Colon (tissue), 2 donors: ENCODE results near the gene CDH2.

Experiments
- FAIRE-seq: peaks from 2 replicates; lab custom pipeline; 2012; peaks lifted over from hg19 to GRCh38; lab: Jason Lieb, UNC
- donor health status: control.
- donor health status: control.

The CDH2 gene

GRCh38 chr18:28127228-28127627 lies 49.7 kb downstream of the CDH2 start:
- FAIRE-seq = no peak

GRCh38 chr18:28126768-28127167 lies 50.2 kb downstream of the CDH2 start:
- no peak for FAIRE-seq

DNA sequence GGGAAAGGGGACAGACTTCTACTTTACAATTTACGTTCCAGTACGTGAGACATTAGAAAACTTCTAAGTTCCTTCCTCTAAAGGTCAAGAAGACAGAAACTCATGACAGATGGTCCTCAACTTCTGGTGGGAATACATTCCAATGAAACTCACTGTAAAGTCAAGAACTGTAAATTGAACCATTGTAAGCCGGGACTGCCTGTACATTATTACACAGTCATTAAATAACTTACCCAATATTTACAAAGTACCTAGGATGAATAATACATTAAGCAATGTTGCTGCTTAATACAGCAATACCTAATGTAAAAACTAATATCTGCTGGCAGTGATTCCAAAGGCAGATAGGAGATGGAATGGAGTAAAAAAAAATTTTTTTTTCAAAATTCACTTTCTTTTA lies 51.9 kb downstream of the CDH2 start:
- no peak for FAIRE-seq

DNA sequence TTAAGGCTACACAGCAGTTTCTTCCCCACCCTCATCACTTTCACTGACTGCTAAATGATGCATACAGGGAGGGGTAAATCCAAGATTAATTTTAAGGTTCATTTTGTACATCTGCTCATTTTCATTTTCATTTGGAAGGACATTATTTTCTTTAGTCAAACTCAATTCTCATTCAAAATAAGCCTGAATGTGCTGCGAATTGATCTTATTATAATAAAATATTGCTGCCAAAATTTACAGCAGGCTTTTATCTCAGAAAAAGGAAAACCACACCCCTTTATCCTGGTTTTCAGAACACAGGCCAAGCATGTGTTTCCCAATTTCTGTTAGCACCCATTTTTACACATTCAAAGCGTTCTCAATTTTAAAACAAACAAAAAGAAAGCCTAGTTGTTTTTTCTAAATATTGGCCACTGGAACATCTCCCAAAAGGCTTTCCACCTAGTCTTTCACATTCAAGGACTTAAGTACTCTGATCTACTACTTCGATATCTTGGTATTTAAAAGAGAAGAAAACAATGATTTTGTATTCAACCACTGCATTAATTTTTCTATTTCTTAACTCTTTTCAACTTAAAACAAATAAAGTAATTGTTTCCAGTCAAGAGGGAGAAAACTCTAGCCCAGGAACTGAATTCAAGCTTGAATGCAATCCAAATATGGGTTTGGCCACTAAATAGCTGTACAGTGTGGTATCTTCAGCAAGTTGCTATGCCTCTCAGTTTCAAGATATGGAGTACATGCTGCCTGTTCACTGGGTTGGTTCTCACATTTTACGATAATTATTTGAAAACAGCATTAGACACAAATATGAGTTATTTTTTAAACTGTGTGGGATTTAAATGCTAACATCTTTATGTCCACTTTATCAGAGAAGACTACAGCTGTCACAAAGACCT lies 52.5 kb downstream of the CDH2 start:
- no peak for FAIRE-seq

DNA sequence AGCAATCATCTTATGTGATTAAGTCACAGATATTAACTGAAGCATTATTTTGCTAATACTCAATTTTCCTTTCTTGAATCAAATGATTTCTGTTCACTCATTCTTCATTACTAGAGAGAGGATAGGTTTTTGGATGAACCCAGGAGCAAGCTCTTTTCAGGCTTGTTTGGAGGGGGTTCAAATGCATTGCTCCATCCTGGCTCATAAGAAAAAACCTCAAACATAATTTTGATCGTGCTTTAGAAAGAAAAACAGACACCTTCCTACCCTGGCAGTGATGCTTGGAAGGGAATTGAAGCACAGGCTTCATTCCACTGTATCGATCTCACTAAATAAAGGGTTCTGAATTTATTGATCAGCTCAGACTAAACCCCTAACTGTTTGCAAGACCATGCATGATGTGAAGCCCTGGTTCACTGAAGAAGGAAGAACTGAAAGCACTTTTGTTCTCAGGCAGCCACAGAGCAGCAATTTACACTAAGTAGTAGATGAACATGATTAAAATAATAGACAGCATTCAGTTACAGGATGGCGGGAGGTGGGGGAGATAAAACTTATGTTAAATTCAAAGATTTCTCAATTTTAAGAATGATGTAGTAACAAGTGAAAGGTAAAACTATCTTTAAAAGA lies 53.4 kb downstream of the CDH2 start:
- FAIRE-seq = no peak

GRCh38 chr18:28120828-28121515 lies 56.0 kb downstream of the CDH2 start:
- FAIRE-seq = no peak

GRCh38 chr18:28116461-28116860 lies 60.5 kb downstream of the CDH2 start:
- no peak for FAIRE-seq

DNA sequence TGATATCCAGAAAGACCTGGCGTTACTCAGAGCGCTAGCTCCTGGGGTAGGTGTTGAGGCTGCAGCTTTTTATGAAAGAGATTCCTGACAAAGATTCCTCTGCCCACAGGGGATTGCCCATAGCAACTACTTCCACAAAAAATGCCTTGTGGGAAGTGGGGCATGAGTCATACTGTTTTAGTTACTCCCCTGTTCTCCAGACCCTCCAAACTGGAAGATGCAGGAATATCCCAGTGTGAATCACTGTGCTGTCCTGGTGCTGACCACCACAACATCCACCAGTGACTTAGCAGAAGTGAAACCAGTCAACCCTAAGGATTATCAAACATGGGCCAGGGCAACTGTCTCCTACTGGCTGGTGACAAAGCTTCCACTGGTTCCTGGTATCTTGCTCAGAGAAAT lies 61.8 kb downstream of the CDH2 start:
- no peak for FAIRE-seq

GRCh38 chr18:28114472-28114871 lies 62.5 kb downstream of the CDH2 start:
- FAIRE-seq = no peak

- FAIRE-seq = no peak
These were observed 63.5 kb downstream of the CDH2 start for GRCh38 chr18:28113271-28114029.

DNA sequence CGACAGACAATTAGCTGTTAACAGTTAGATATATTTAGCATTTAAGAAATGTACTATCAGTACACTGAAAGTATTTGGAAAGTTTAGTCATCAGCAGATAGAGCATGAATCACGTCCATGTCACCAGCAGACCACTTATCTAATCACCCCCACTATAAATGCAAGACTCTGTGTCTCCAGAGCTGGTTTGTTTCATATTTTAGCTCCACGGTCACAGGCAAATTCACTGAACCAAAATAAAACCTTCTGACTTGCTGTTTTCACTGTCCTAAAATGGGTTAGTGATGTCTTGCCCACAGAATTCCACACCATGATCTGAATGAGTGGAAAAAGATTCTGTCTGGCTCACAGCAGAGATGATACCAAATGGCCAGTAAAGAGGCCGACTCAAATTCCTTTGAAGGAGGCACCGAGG lies 64.9 kb downstream of the CDH2 start:
- no peak for FAIRE-seq

DNA sequence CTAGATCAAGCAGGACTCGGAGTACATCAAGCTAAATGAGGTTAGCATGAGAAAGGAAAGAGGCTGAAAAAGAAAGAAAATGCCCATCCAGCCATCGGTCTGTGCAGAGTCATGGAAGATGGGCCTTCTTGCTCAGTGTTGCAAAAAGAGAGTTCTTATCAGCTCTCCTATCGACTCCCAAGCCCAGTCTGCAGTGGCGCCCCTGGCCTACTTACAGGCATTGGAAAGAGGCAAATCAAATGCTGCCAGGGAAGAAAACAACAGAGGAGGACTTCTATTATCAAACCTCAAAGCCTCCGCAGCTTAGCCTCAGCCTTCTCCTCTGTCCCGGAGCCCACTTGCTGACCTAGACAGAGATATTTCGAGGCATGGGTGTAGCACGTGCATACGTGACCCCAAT lies 66.0 kb downstream of the CDH2 start:
- no peak for FAIRE-seq

DNA sequence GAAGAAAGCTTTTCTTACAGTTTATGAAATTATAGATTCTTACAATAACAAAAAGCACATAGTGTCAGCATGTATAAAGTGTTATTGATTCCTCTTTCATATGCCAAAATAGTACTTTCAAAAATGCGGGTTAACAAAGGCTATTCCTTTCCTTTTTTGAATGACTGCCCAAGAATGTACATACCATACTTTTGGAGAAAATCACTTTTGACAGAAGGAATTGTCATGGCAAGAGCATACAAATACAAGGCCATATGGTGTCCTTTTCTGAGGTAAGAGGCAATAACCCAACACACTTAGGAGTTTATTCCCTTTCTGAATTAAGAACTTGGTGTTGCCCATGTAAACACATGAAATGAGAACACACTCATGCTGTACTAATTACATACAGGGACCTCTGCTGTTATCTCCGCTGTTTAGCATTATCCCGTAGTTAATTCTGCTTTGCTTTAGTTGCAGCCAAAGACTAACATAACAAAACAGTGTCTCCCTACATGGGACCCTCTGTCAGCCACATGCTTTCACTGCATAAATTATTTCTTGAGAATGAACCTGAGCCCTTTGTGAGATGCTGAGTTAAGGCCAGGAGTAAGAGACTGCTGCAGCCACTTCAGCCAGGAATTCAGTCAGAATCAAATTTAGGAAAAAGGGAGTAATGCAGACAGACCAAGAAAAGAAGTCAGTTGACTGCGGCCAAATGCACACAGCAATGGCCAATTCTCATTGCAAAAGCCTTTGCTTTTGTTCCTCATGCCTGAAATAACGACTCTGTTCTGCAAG lies 67.0 kb downstream of the CDH2 start:
- FAIRE-seq = no peak

DNA sequence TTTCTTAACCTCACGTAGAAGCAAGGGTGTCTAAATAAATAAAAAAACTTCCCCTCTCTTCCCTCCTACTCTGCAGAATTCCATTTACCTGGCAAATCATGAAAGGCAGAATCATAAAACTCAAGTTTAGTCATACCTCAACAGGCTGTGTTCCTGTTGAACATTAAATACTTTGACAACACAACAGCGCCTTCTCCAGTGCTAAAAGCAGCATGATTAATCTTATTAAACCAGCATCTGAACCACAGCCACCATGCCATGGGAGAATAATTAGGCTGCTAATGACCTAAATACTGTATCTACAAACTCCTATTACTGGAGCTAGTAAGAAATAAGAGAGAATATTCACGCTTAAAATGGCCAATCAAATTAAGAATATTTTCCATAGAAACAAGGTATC lies 68.1 kb downstream of the CDH2 start:
- FAIRE-seq = no peak

GRCh38 chr18:28108254-28108653 lies 68.7 kb downstream of the CDH2 start:
- FAIRE-seq = no peak

- FAIRE-seq = no peak
These were observed 77.7 kb downstream of the CDH2 start for GRCh38 chr18:28099237-28099636.

DNA sequence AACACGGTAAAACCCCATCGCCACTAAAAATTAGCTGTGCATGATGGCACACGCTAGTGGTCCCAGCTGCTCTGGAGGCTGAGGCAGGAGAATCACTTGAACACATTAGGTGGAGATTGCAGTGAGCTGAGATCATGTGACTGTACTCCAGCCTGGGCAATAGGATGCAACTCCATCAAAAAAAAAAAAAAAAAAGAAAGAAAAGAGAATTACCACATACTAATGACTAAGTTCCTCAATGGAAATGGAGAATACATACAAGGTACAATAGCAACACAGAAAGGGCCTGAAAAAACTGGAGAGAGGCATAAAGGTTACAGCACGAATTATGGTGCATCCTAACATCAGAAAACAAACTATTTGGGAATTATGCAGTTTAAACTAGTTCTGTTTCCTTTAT lies 81.3 kb downstream of the CDH2 start:
- no peak for FAIRE-seq

DNA sequence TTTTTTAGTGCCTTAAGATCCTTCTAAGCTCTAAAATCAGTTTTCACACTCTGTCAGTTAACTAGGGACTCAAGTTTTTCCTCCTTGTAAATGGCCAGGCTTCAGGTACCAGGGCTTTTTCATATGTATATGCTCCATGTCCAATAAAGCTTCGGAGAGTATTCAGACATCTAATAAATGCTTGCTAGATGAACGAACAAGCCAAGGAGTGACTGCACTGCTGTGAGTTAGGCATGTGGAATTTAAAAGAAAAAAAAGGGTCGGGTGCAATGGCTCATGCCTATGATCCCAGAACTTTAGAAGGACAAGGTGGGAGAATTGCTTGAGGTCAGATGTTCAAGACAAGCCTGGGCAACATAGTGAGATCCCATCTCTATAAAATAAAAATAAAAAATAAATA lies 81.9 kb downstream of the CDH2 start:
- FAIRE-seq = no peak

DNA sequence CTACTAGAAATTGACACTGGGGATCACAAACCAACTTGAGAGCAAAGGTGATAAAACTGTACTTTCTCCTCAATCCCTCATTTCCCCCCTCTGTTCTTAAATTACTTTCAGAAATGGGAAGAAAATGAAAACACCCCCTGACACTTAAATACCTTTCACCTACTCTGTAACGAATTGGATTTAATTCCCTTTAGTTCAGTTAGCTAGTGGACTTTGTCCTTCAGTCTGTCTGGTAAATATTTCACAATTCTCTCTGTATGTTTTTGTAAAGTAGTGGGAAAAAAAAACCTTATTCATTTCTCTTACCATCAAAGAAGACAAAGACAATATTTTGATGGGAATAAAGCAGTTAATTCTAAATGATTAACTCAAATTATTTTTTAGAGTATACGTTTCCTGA lies 85.7 kb downstream of the CDH2 start:
- no peak for FAIRE-seq

GRCh38 chr18:28088477-28088876 lies 88.5 kb downstream of the CDH2 start:
- FAIRE-seq = no peak

DNA sequence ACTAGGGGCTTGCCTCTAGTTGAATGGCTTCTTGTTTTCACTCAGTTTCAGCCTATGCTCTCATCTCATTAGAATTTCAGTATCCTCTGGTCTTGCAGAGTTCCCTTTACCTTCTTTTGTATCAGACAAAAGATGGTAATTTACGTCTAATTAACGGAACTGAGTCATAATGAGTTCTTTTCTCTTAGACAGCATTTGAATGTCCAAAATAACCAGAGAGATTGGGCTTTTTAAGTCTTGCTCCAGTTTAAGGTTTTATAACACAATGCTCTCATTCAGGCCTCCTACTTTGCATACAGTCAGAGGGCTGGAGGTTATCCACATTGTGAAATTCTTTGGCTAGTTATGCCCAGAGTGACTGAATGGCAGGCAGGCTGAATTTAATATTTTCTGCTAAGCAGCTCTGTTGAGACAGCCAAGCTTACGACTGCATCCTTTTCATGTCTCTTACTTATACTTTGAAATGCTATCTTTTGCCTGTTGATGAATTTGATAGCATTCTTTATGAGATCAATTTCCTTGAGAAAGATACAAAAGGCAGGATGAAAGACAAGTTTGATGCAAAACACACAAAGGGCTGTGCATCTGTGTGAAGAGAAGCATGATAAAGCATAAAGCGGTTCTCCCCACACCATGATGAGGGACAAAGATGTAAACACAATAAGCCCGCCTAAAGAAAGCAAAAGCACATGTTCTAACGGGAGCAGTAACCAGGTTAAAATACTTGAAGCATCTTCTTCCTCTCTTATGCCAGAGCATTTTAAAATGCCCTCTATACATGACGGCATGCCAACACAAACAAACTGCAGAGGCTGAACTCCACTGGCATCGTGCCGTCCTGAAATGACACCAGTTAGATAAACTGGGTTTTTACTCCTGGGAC lies 90.0 kb downstream of the CDH2 start:
- no peak for FAIRE-seq
